HG03196 (cell line): ENCODE results near the gene LGALS3BP.
"Not testable (repeated sequence)": the region's sequence is repeated elsewhere in the genome, so short reads cannot be mapped to it uniquely, and the experiment has no call there.

Experiments
- ATAC-seq: cut with Tn5 transposase; IDR thresholded peaks from one replicate; pipeline ENCODE4 v1.9.1; 2021; ENCODE audit not compliant: unreplicated experiment

Gene LGALS3BP

DNA sequence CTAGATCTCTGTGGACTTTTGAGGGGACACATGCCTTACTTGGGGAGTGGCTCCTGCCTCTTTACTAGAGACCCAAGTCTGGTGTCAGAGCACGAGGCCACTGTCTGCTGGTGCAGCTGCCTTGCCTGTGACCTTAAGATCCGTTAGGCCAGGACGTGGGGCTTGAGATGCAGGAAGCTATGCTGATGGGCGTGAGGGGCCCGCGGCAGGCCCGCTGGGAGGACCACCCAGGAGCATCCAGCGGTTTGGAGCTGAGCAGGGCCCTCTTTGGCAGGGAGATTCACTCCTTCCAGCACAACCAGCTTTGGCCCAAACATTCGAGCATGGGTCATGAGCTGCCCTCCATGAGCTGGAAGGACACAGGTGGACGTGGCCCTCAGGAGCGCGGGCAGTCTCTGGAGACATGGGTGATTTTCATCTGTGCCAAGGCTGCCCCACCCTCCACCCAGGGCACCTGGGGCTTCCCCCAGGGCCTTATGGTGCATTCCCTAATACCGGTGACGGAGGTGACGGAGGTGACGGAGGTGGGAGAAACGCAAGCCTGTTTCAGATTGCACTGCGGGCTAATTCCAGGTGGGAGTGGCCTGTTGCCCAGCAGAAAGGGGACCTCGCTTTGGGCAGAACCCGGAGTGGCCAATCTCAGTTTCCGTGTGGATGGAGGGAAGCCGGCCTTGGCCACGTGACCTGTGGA is 12.7 kb downstream of the LGALS3BP start:
- no peak for ATAC-seq

DNA sequence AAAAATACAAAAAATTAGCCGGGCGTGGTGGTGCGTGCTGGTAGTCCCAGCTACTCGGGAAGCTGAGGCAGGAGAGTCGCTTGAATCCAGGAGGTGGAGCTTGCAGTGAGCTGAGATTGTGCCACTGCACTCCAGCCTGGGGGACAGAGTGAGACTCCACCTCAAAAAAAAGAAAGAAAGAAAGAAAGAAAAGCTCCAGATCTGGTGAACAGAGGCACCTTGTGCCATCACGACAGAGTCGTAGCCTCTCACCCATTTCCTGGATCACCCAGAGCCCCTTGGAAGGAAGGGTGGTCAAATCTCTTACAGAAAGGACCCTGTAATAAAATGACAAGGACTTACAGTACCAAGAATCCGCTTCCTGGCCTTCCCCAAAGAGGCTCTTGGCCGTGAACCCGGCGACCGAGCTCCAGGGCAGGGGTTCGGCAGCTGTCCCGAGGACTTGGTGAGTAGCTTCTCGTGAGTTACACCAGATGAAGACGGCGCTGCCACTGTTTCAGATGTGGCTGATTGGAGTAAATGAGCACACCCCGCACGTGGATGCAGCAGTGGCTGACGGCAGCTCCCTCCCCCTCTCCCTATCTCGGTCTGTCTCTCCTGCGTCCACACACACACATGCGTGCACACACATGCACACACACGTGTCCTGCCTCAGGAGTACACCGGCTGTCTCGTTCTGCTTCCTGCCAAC is 13.5 kb downstream of the LGALS3BP start:
- ATAC-seq, result no peak

DNA sequence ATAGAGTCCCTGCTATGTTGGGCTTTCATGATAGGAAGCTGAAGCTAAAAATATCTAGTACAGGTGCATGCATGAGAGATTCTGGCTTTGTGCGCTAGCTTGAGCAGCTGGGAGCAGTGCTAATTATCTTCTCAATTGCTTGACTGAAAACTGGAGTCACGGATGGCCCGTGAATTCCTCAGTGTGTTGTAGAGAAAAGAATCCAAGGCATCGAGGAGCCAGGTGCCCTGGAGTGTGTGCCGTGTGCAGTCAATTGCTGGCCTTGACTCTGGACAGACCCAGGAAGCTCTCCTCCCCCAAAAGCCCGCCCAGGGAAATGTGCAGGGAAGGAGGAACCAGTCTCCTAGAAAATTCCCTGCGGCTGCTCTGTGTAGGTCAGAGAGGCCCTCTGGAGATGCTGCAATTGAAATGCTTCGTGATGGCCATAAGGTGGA is 14.2 kb downstream of the LGALS3BP start:
- no peak for ATAC-seq

GRCh38 chr17:78963378-78963777 is 16.3 kb downstream of the LGALS3BP start:
- ATAC-seq, result no peak

GRCh38 chr17:78962984-78963348 is 16.8 kb downstream of the LGALS3BP start:
- ATAC-seq, result not testable (repeated sequence)

GRCh38 chr17:78962345-78962983 is 17.3 kb downstream of the LGALS3BP start:
- no peak for ATAC-seq

- no peak for ATAC-seq
These were observed 18.2 kb downstream of the LGALS3BP start for GRCh38 chr17:78961571-78961970.

- ATAC-seq, result no peak
These were observed 18.8 kb downstream of the LGALS3BP start for GRCh38 chr17:78960928-78961327.

DNA sequence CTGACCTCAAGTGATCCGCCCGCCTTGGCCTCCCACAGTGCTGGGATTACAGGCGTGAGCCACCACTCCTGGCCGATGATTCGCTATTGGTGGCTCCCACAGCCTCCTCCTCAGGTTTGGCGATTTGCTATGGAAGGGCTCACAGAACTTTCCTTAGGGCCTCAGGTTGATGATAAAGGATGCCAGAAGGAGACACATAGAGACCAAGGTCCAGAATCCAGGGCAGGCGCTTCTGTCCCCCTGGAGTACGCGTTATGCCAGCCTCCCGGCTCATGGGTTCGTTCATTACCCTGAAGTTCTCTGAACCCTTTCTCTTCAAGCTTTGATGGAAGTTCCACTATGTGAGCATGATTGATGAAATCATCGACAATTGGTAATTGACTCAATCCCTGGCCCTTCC is 19.9 kb downstream of the LGALS3BP start:
- ATAC-seq, result no peak

- ATAC-seq, result no peak
These were observed 21.0 kb downstream of the LGALS3BP start for GRCh38 chr17:78958641-78959127.

DNA sequence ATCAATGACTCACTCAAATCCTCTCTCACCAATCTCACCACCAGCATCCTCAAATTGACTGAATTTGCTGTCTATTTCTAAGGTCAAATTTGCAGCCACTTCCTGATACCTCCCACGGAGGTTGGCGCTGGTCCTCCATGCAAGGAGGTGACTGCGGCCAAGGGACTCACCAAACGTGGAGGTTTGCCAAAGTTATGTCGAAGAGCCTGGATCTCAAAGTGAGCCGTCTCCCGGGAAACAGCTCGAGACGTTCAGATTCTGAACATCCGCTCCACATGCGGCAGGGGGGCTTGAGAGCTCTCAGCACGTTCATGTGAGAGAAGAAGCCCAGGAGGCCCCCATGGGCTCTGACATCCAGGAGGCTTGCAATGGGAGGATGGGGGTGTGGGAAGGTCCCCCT is 22.6 kb downstream of the LGALS3BP start:
- ATAC-seq, result no peak

DNA sequence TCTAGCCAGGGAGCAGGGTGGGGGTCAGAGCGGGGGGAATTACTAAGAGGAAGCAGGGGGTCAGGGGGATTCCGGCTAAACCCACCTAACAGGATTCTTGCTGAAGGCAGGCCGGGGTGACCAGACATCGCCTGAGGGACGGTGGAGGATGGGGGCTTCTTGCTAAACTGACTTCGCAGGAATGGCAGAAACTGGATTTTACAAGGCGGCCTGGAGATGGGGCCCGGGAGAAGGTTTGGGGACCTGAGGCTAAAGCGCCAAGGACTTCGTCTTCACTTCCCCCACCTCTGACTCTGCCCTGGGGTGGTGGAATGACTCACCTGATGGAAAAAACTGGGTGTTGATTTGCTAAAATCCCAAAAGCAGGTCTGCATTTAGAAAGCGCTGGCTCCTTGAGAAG is 23.5 kb downstream of the LGALS3BP start:
- no peak for ATAC-seq

GRCh38 chr17:78954684-78955083 is 25.0 kb downstream of the LGALS3BP start:
- ATAC-seq, result no peak

DNA sequence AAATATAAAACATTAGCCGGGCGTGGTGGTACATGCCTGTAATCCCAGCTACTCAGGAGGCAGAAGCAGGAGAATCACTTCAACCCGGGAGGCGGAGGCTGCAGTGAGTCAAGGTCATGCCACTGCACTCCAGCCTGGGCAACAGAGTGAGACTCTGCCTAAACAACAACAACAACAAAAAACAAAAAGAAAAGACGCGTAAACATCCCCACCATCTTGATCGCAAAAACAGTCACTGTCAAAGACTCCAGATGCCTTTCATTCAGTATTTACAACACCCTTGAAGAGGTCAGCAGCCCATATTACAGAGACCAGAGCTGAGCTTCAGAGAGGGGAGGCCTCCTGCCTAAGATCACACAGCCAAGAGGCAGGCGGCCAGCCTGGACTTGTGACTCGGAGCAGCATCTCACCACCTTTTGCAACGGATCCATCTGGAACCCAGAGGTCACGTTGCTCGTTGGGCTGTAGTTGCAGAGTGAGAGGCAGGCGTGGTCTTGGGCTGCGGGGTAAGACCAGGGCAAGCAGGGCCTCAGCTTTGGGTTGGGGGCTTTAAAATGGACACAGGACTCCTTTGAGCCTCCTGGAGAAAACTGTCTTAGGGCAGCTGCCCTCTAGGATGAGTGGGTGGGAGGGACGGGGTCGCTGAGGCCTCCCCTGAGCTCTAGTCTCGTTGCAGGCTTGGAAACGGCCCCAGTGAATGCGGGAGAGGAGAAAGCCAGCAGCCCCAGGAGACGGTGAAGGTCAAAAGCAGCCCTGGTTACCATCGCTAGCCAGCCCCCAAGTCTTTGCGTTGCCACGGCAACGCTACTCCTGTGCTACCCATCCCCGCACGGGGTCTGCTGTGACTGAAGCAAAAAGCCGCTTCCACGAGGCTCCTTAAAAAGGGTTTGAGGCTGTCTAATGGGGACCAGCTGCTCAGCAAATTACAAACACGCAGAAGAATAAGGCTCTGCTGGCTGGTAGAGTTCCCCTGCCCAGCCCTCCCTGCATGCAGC is 26.1 kb downstream of the LGALS3BP start:
- ATAC-seq, result no peak

GRCh38 chr17:78952706-78953105 is 27.0 kb downstream of the LGALS3BP start:
- ATAC-seq, result no peak

DNA sequence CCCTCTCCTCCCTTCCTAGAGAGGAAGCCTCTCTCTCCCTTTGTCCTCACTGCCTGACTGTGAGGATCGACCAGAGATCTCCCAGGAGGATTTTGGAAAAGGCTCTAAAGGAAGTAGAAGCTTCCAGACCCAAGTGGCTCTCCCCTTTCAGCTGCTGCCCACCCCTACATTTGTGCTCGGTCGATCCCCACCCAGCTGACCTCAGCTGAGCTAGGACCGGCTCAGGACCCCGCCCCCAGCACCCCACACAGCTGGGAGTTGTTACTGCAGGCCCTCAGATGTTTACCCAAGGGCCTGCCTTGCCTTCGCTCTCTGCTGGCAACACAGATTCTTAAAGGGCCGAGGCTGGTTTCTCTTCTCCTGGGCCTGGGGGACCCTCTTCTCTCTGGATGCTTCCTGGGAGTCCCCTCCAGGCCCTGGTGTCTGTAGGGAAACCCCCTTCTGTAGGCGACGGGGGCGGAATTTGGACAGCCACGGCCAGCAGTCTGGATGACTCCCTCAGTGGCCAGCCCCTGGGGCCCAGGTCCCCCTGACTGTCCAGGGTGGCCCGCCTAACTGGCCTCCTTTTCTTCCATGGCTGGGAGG is 27.7 kb downstream of the LGALS3BP start:
- no peak for ATAC-seq

- no peak for ATAC-seq
These were observed 28.9 kb downstream of the LGALS3BP start for GRCh38 chr17:78950870-78951269.

- no peak for ATAC-seq
These were observed 32.2 kb downstream of the LGALS3BP start for GRCh38 chr17:78947235-78948149.

DNA sequence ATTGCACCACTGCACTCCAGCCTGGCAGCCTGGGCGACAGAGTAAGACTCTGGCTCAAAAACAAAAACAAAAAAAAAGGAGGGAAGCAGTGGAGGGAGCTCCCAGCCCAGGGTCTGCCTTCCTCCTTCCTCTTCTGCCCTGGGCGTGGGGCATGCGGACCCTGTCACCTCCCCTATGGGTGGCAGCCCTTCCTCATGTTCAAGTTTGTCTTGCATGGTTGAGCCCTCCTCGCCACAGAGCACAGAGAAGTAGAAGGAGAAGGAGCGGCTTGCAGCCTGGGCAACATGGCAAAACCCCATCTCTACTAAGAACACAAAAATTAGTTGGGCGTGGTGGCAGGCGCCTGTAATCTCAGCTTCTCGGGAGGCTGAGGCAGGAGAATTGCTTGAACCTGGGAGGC is 33.1 kb downstream of the LGALS3BP start:
- no peak for ATAC-seq
